ENCODE measurements around the gene PCYT2.

PCYT2 gene

GRCh38 chr17:81858170-81858966 lies 52.8 kb downstream of the PCYT2 start:
- Histone ChIP-seq H3K4me3 (replicated peaks; ENCODE audit: low read depth, low read length) (peak overlapping the region; percentile 84), H3K36me3 (ENCODE audit: control insufficient read depth, insufficient read depth, low read length) (peaks cover 35% of the 10 kb centered on the region), H3K27me3 (replicated peaks; ENCODE audit: control insufficient read depth, insufficient read depth, low read length) (no peaks in the 10 kb centered on the region)
- no peak for DNase-seq (ENCODE audit: extremely low read depth, insufficient read length)
- TF ChIP-seq CTCF (IDR thresholded peaks at IDR 0.05; ENCODE audit: insufficient read depth, low read length, poor library complexity, severe bottlenecking), result no peak

GRCh38 chr17:81854974-81855774 lies 56.0 kb downstream of the PCYT2 start:
- peaks cover 55% of the 10 kb centered on the region for H3K36me3 ChIP-seq (ENCODE audit: control insufficient read depth, insufficient read depth, low read length)
- DNase-seq (ENCODE audit: extremely low read depth, insufficient read length), result no peak
- H3K4me3 ChIP-seq (replicated peaks; ENCODE audit: low read depth, low read length), result no peak overlapping the region
- H3K27me3 ChIP-seq (replicated peaks; ENCODE audit: control insufficient read depth, insufficient read depth, low read length), result no peaks in the 10 kb centered on the region
- no peak for TF ChIP-seq CTCF (IDR thresholded peaks at IDR 0.05; ENCODE audit: insufficient read depth, low read length, poor library complexity, severe bottlenecking)

- TF ChIP-seq CTCF (IDR thresholded peaks at IDR 0.05; ENCODE audit: insufficient read depth, low read length, poor library complexity, severe bottlenecking), result no peak
- Histone ChIP-seq H3K27me3 (replicated peaks; ENCODE audit: control insufficient read depth, insufficient read depth, low read length) (no peaks in the 10 kb centered on the region), H3K4me3 (replicated peaks; ENCODE audit: low read depth, low read length) (no peak overlapping the region), H3K36me3 (ENCODE audit: control insufficient read depth, insufficient read depth, low read length) (peaks cover 46% of the 10 kb centered on the region)
- DNase-seq (ENCODE audit: extremely low read depth, insufficient read length), result no peak
These were observed 59.0 kb downstream of the PCYT2 start for GRCh38 chr17:81852237-81852636.

- Histone ChIP-seq H3K36me3 (ENCODE audit: control insufficient read depth, insufficient read depth, low read length) (peaks cover 54% of the 10 kb centered on the region), H3K4me3 (replicated peaks; ENCODE audit: low read depth, low read length) (no peak overlapping the region)
- TF ChIP-seq CTCF (IDR thresholded peaks at IDR 0.05; ENCODE audit: insufficient read depth, low read length, poor library complexity, severe bottlenecking), result no peak
These were observed 59.8 kb downstream of the PCYT2 start for GRCh38 chr17:81851423-81851822.

More at GRCh38 chr17:81851423-81851822, 59.8 kb downstream of the PCYT2 start:
- no peaks in the 10 kb centered on the region for H3K27me3 ChIP-seq (replicated peaks; ENCODE audit: control insufficient read depth, insufficient read depth, low read length)
- DNase-seq (ENCODE audit: extremely low read depth, insufficient read length), result no peak

Measured in GM06990 (cell line).